Transverse colon (tissue), 4 donors: ENCODE data around the gene HOXB5. TPM values are rescaled to one million over a fixed set of nuclear protein-coding genes. Genes with fewer than 3 reads are reported as not detected.

Experiments used
- DNase-seq: peaks from one replicate; pipeline ENCODE4 v3.0.0-alpha.2; 2019
- H3K27ac ChIP-seq, 4 donors: fragments of 200-600 bp; sonication (generic); 2 replicates each; pipeline ENCODE4 v1.5.1; 2016 to 2018; ENCODE audit warnings: inconsistent platforms in 4 of 4
- H3K27me3 ChIP-seq: fragments of 200-600 bp; sonication (generic); 2 replicates; pipeline ENCODE4 v1.5.1; 2017; ENCODE audit warnings: inconsistent platforms
- H3K36me3 ChIP-seq, 4 donors: fragments of 200-600 bp; sonication (generic); 2 replicates each; pipeline ENCODE4 v1.5.1; 2017 to 2019; ENCODE audit warnings: inconsistent platforms in 4 of 4
- H3K4me1 ChIP-seq, 4 donors: fragments of 200-600 bp; sonication (generic); 2 replicates each; pipeline ENCODE4 v1.5.1; 2017 to 2020; ENCODE audit warnings: inconsistent platforms in 4 of 4
- H3K4me3 ChIP-seq, 4 donors: fragments of 200-600 bp; sonication (generic); 1 replicate in 1 of 4; 2 replicates in 3 of 4; pipeline versions ENCODE4 v1.5.1 to v1.6.1; 2017 to 2019; ENCODE audit warnings: inconsistent platforms in 4 of 4
- H3K9me3 ChIP-seq, 2 donors: fragments of 200-600 bp; sonication (generic); 2 replicates each; pipeline ENCODE4 v1.5.1; 2017 to 2019; ENCODE audit warnings: inconsistent platforms in 2 of 2
- CTCF ChIP-seq, 5 experiments: fragments of 200-600 bp in 3 of 5; fragments of 450-650 bp in 2 of 5; sonication (generic) in 3 of 5; IDR thresholded peaks; 1 replicate in 2 of 5; 2 replicates in 3 of 5; pipeline ENCODE4 v1.5.1; 2016 to 2017; ENCODE audit warnings: antibody characterized with exemption in 5 of 5, inconsistent platforms in 3 of 5, mild to moderate bottlenecking in 2 of 5, moderate library complexity in 1 of 5
- EP300 ChIP-seq: sonication (generic); formaldehyde crosslinking; IDR thresholded peaks from one replicate; pipeline ENCODE4 v1.6.1; 2017; ENCODE audit warnings: antibody characterized with exemption, low read depth
- POLR2A ChIP-seq: fragments of 450-650 bp; IDR thresholded peaks from one replicate; pipeline ENCODE4 v1.6.1; 2016; ENCODE audit warnings: antibody characterized with exemption, mild to moderate bottlenecking, moderate library complexity
- POLR2AphosphoS5 ChIP-seq, 3 donors: sonication (generic); formaldehyde crosslinking; IDR thresholded peaks; one replicate each; pipeline ENCODE4 v1.6.1; 2016; ENCODE audit warnings: antibody characterized with exemption in 3 of 3
- WGBS, 2 donors: methylation state at CpG; one replicate each; pipeline ENCODE4 v1.1.5; 2018; ENCODE audit warnings: low coverage in 1 of 2; 5-methylcytosine and 5-hydroxymethylcytosine counted together
- in situ Hi-C, 4 donors: fragments of 200-750 bp; cut with MboI; loops; one replicate each; pipeline versions ENCODE4 v1.15.0 to v1.15.1; 2017; ENCODE audit warnings: low sequenced_read_pairs in 3 of 4, low pct_ligation_motif_present in 1 of 4, low pct_unique_long_range_greater_than_20kb in 1 of 4
- intact Hi-C: fragments of 100-400 bp; cut with DNase I; formaldehyde crosslinking; loops from one replicate; pipeline ENCODE4 v1.15.1; 2023; ENCODE audit warnings: low total_unique reads
- total RNA-seq, 4 donors: library from RNA; depleted of rRNA; stranded (reverse); fragments of >200 nt; gene quantifications; one replicate each; pipeline ENCODE4 v1.1.0, GENCODE V29; 2016

The HOXB5 gene
- total RNA-seq, 4 donors from 2014 or later = 10.5 to 35.4 (median 18.7) TPM

GRCh38 chr17:48564188-48565021, 29.2 kb downstream of the HOXB5 start:
- TF ChIP-seq POLR2A (no peak), POLR2AphosphoS5 (IDR thresholded peaks at IDR 0.05) (no peak)
- Histone ChIP-seq H3K4me1 (peaks cover 44 to 95% (median 69%) of the 10 kb centered on the region in 4 donors), H3K4me3 (peak overlapping the region; percentile 2 to 41 (median 24)), H3K27me3 (no peaks in the 10 kb centered on the region), H3K9me3 (no peaks in the 10 kb centered on the region), H3K27ac (peak overlapping the region; percentile 89 to 95 (median 94)), H3K36me3 (no peaks in the 10 kb centered on the region)
- WGBS, 2 donors = 56 to 60% methylated on average over 1 to 65 of the region's 73 CpGs
- intact Hi-C loops (no loop called here), in situ Hi-C loops (no loop called here)
- DNase-seq = no peak

DNA sequence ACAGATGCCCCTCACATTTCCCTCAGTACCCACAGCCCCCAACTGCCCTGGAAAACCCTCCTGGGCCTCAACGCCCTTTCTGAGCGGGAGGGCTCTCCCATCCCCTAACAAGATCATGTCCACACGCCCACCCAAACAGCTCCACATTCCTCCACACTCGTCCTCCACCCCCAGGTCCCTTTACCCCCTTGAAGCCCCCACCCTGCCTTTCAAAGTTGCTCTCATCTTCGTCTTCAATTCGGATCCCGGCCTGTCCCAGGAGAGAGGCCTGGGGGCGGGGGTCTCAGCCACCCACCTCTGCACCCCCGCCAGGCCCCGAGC, 29.8 kb downstream of the HOXB5 start:
- in situ Hi-C loops = no loop called here

GRCh38 chr17:48563385-48563838, 30.2 kb downstream of the HOXB5 start:
- in situ Hi-C loops = no loop called here
- Histone ChIP-seq H3K9me3 (no peaks in the 10 kb centered on the region), H3K4me1 (peaks cover 49 to 95% (median 70%) of the 10 kb centered on the region in 4 donors), H3K36me3 (no peaks in the 10 kb centered on the region), H3K4me3 (no peak overlapping the region), H3K27me3 (no peaks in the 10 kb centered on the region), H3K27ac (peak overlapping the region; percentile 89 to 95 (median 94))
- DNase-seq = no peak
- intact Hi-C loops = no loop called here
- TF ChIP-seq POLR2AphosphoS5 (IDR thresholded peaks at IDR 0.05) = no peak
- TF ChIP-seq EP300 = no peak
- 66% methylated on average over 6 of the region's 6 CpGs; no CpG with 5 or more reads in 1 of the 2 donors for WGBS, 2 donors

More for the DNA sequence above, 29.8 kb downstream of the HOXB5 start:
- Histone ChIP-seq H3K27ac (peak overlapping the region; percentile 89 to 95 (median 94)), H3K36me3 (no peaks in the 10 kb centered on the region), H3K4me3 (peak overlapping the region in 3 of 4 donors; percentile 23 to 41 (median 25)), H3K9me3 (no peaks in the 10 kb centered on the region), H3K4me1 (peaks cover 49 to 95% (median 69%) of the 10 kb centered on the region in 4 donors), H3K27me3 (no peaks in the 10 kb centered on the region)
- WGBS, 2 donors = 66 to 88% methylated on average over 3 to 10 of the region's 10 CpGs
- no peak for DNase-seq
- intact Hi-C loops = no loop called here
- TF ChIP-seq POLR2A = no peak
- TF ChIP-seq POLR2AphosphoS5 (IDR thresholded peaks at IDR 0.05) = no peak
- TF ChIP-seq EP300 = no peak
- TF ChIP-seq CTCF (IDR thresholded peaks at IDR 0.05) = no peak

DNA sequence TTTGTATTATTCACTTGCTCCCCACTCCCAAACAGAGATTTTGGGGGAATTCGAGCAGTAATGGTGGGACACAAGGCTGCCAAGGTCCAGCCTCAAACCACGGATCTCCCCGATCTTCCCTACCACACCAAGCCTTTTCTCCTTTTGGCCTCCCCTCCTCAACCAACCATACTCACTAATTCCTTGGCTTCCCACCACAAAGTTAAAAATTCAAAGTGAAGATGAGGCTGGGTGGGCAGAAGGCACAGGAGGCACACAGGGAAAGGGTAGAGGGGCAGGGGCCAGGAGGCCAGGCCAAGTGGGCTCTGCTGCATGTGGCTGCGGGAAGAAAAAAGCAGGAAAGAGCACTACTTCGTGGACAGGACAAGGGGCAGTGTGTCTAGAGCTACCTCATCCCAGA, 30.6 kb downstream of the HOXB5 start:
- Histone ChIP-seq H3K9me3 (no peaks in the 10 kb centered on the region), H3K27ac (peak overlapping the region; percentile 89 to 95 (median 94)), H3K36me3 (no peaks in the 10 kb centered on the region), H3K4me3 (no peak overlapping the region), H3K27me3 (no peaks in the 10 kb centered on the region), H3K4me1 (peaks cover 48 to 95% (median 70%) of the 10 kb centered on the region in 4 donors)
- WGBS, 2 donors = 69% methylated on average over 5 of the region's 5 CpGs; no CpG with 5 or more reads in 1 of the 2 donors
- intact Hi-C loops (no loop called here), in situ Hi-C loops (no loop called here)
- DNase-seq = no peak
- TF ChIP-seq POLR2A (no peak), POLR2AphosphoS5 (IDR thresholded peaks at IDR 0.05) (no peak), EP300 (no peak), CTCF (IDR thresholded peaks at IDR 0.05) (no peak)
